WERI-Rb-1 (cell line): Measurements from ENCODE around the gene AHRR.
A peak's percentile ranks its signal among the peaks of the same experiment; 100 is the strongest.

ENCODE experiments used
- DNase-seq: peaks from one replicate; pipeline ENCODE4 v3.0.0-alpha.2; 2020
- H3K27ac ChIP-seq: fragments of 250-450 bp; sonication (Bioruptor Pico); 2 replicates; pipeline ENCODE4 v1.5.1; 2020; ENCODE audit warnings: mild to moderate bottlenecking, moderate library complexity
- H3K27me3 ChIP-seq: fragments of 250-450 bp; sonication (Bioruptor Pico); 2 replicates; pipeline ENCODE4 v1.5.1; 2021; ENCODE audit warnings: mild to moderate bottlenecking, low read depth, moderate library complexity; ENCODE audit not compliant: insufficient read depth, severe bottlenecking
- H3K36me3 ChIP-seq: fragments of 250-450 bp; sonication (Bioruptor Pico); 2 replicates; pipeline ENCODE4 v1.5.1; 2020; ENCODE audit warnings: mild to moderate bottlenecking, moderate library complexity
- H3K4me3 ChIP-seq: 2 replicates; pipeline ENCODE4 v1.5.1; 2011; ENCODE audit warnings: low read depth, mild to moderate bottlenecking, control low read depth, low read length
- H3K9me3 ChIP-seq: fragments of 250-450 bp; sonication (Bioruptor Pico); 2 replicates; pipeline ENCODE4 v1.5.1; 2021; ENCODE audit warnings: mild to moderate bottlenecking, moderate library complexity; ENCODE audit not compliant: severe bottlenecking
- CTCF ChIP-seq: IDR thresholded peaks from 2 replicates; pipeline ENCODE4 v1.5.1; 2011; ENCODE audit warnings: low read depth, mild to moderate bottlenecking, control low read depth, inconsistent platforms, low read length

AHRR gene

GRCh38 chr5:445591-445990, 124.1 kb downstream of the AHRR start:
- H3K9me3 ChIP-seq, result no peaks in the 10 kb centered on the region
- H3K27me3 ChIP-seq, result no peaks in the 10 kb centered on the region
- no peak overlapping the region for H3K27ac ChIP-seq
- H3K4me3 ChIP-seq, result no peak overlapping the region
- no peak for TF ChIP-seq CTCF
- H3K36me3 ChIP-seq, result peaks cover 42% of the 10 kb centered on the region
- DNase-seq, result peak; percentile 4

GRCh38 chr5:446066-446882, 124.8 kb downstream of the AHRR start:
- H3K27me3 ChIP-seq, result no peaks in the 10 kb centered on the region
- TF ChIP-seq CTCF, result no peak
- no peak overlapping the region for H3K4me3 ChIP-seq
- H3K36me3 ChIP-seq, result peaks cover 46% of the 10 kb centered on the region
- H3K27ac ChIP-seq, result no peak overlapping the region
- no peak for DNase-seq
- no peaks in the 10 kb centered on the region for H3K9me3 ChIP-seq

GRCh38 chr5:446883-447263, 125.4 kb downstream of the AHRR start:
- Histone ChIP-seq H3K9me3 (peaks cover 4% of the 10 kb centered on the region), H3K27ac (no peak overlapping the region), H3K27me3 (no peaks in the 10 kb centered on the region), H3K36me3 (peaks cover 51% of the 10 kb centered on the region), H3K4me3 (no peak overlapping the region)
- DNase-seq, result peak; percentile 18
- peak; percentile 60 for TF ChIP-seq CTCF

- no peak for DNase-seq
- Histone ChIP-seq H3K27me3 (no peaks in the 10 kb centered on the region), H3K27ac (no peak overlapping the region), H3K4me3 (no peak overlapping the region), H3K9me3 (peaks cover 5% of the 10 kb centered on the region), H3K36me3 (peaks cover 55% of the 10 kb centered on the region)
- no peak for TF ChIP-seq CTCF
These were observed 126.0 kb downstream of the AHRR start for GRCh38 chr5:447501-447900.

GRCh38 chr5:448061-448765, 126.7 kb downstream of the AHRR start:
- TF ChIP-seq CTCF, result no peak
- no peak for DNase-seq
- peaks cover 5% of the 10 kb centered on the region for H3K9me3 ChIP-seq
- no peaks in the 10 kb centered on the region for H3K27me3 ChIP-seq
- H3K4me3 ChIP-seq, result no peak overlapping the region
- peaks cover 63% of the 10 kb centered on the region for H3K36me3 ChIP-seq
- H3K27ac ChIP-seq, result no peak overlapping the region
